ENCODE results near the gene RNF213. TPM values are rescaled to one million over a fixed set of nuclear protein-coding genes. Genes with fewer than 3 reads are reported as not detected.

RNF213 gene
- total RNA-seq, 2 donors from 2014 or later: 98.8 to 136 TPM

- H3K4me1 ChIP-seq (ENCODE audit: control insufficient read depth, insufficient read depth, low read length): peaks cover 5% of the 10 kb centered on the region
- H3K36me3 ChIP-seq (ENCODE audit: control insufficient read depth, insufficient read depth, low read length): peaks cover 1% of the 10 kb centered on the region
- H3K9me3 ChIP-seq (ENCODE audit: control insufficient read depth, low read length): no peaks in the 10 kb centered on the region
- Mint-ChIP-seq H3K4me3 (no peak overlapping the region), H3K4me1 (peaks cover 4% of the 10 kb centered on the region), H3K27me3 (ENCODE audit: insufficient read depth) (no peaks in the 10 kb centered on the region), H3K36me3 (ENCODE audit: low read depth) (peaks cover 4% of the 10 kb centered on the region), H3K27ac (no peak overlapping the region), H3K9me3 (no peaks in the 10 kb centered on the region)
- no peaks in the 10 kb centered on the region for H3K27me3 ChIP-seq (ENCODE audit: control insufficient read depth, insufficient read depth, low read length, poor library complexity, severe bottlenecking)
- TF ChIP-seq CTCF (conservative IDR thresholded peaks at IDR 0.05): peak; percentile 40
- 91% methylated on average over 19 to 27 of the region's 27 CpGs for WGBS, 2 experiments (ENCODE audit: insufficient coverage in 1 of 2, insufficient read length in 1 of 2)
- H3K9ac ChIP-seq (ENCODE audit: extremely low read depth, low read length, poor library complexity, severe bottlenecking): no peak overlapping the region
- H3K4me3 ChIP-seq (ENCODE audit: low read length): no peak overlapping the region
- peak; percentile 78 for DNase-seq
- no peak overlapping the region for H3K27ac ChIP-seq (ENCODE audit: low read depth, low read length)
Measured at GRCh38 chr17:80424878-80425765, 164.5 kb downstream of the RNF213 start.

- peaks cover 4% of the 10 kb centered on the region for H3K4me1 Mint-ChIP-seq
- Histone ChIP-seq H3K4me3 (ENCODE audit: low read length) (no peak overlapping the region), H3K9me3 (ENCODE audit: control insufficient read depth, low read length) (no peaks in the 10 kb centered on the region), H3K4me1 (ENCODE audit: control insufficient read depth, insufficient read depth, low read length) (peaks cover 5% of the 10 kb centered on the region), H3K36me3 (ENCODE audit: control insufficient read depth, insufficient read depth, low read length) (no peaks in the 10 kb centered on the region), H3K27ac (ENCODE audit: low read depth, low read length) (no peak overlapping the region), H3K27me3 (ENCODE audit: control insufficient read depth, insufficient read depth, low read length, poor library complexity, severe bottlenecking) (no peaks in the 10 kb centered on the region), H3K9ac (ENCODE audit: extremely low read depth, low read length, poor library complexity, severe bottlenecking) (no peak overlapping the region)
- no peaks in the 10 kb centered on the region for H3K27me3 Mint-ChIP-seq (ENCODE audit: insufficient read depth)
- H3K27ac Mint-ChIP-seq: no peak overlapping the region
- TF ChIP-seq CTCF (conservative IDR thresholded peaks at IDR 0.05): no peak
- DNase-seq: no peak
- 90 to 99% methylated on average over 9 of the region's 9 CpGs for WGBS, 2 experiments (ENCODE audit: insufficient coverage in 1 of 2, insufficient read length in 1 of 2)
- no peaks in the 10 kb centered on the region for H3K36me3 Mint-ChIP-seq (ENCODE audit: low read depth)
- no peak overlapping the region for H3K4me3 Mint-ChIP-seq
- no peaks in the 10 kb centered on the region for H3K9me3 Mint-ChIP-seq
Measured at GRCh38 chr17:80425835-80426426, 165.3 kb downstream of the RNF213 start.

- no peak overlapping the region for H3K9ac ChIP-seq (ENCODE audit: extremely low read depth, low read length, poor library complexity, severe bottlenecking)
- WGBS, 2 experiments (ENCODE audit: insufficient coverage in 1 of 2, insufficient read length in 1 of 2): 33 to 48% methylated on average over 15 to 24 of the region's 24 CpGs
Measured at GRCh38 chr17:80426671-80427326, 166.1 kb downstream of the RNF213 start.

More at GRCh38 chr17:80426671-80427326, 166.1 kb downstream of the RNF213 start:
- DNase-seq: peak; percentile 98
- Histone ChIP-seq H3K27me3 (ENCODE audit: control insufficient read depth, insufficient read depth, low read length, poor library complexity, severe bottlenecking) (no peaks in the 10 kb centered on the region), H3K9me3 (ENCODE audit: control insufficient read depth, low read length) (no peaks in the 10 kb centered on the region), H3K4me1 (ENCODE audit: control insufficient read depth, insufficient read depth, low read length) (peaks cover 5% of the 10 kb centered on the region), H3K4me3 (ENCODE audit: low read length) (no peak overlapping the region), H3K27ac (ENCODE audit: low read depth, low read length) (no peak overlapping the region), H3K36me3 (ENCODE audit: control insufficient read depth, insufficient read depth, low read length) (no peaks in the 10 kb centered on the region)
- Mint-ChIP-seq H3K9me3 (no peaks in the 10 kb centered on the region), H3K4me3 (no peak overlapping the region), H3K27me3 (ENCODE audit: insufficient read depth) (no peaks in the 10 kb centered on the region), H3K27ac (no peak overlapping the region), H3K36me3 (ENCODE audit: low read depth) (no peaks in the 10 kb centered on the region), H3K4me1 (peaks cover 4% of the 10 kb centered on the region)
- TF ChIP-seq CTCF (conservative IDR thresholded peaks at IDR 0.05): peak; percentile 99
